ENCODE results near the gene IGSF9B. TPM values are rescaled to one million over a fixed set of nuclear protein-coding genes. Genes with fewer than 3 reads are reported as not detected.

The IGSF9B gene
- total and polyA plus RNA-seq, 5 experiments from 2014 or later = 0.35 to 16.1 (median 2.2) TPM

GRCh38 chr11:133938166-133938565, 18.6 kb downstream of the IGSF9B start:
- H3K36me3 Mint-ChIP-seq = peaks cover 0 to 35% (median 4%) of the 10 kb centered on the region in 3 donors
- DNase-seq (no peak), ATAC-seq (no peak)
- H3K9me3 Mint-ChIP-seq = no peaks in the 10 kb centered on the region
- peaks cover 0 to 16% (median 6%) of the 10 kb centered on the region in 4 donors for H3K4me1 Mint-ChIP-seq
- H3K27me3 Mint-ChIP-seq = no peaks in the 10 kb centered on the region
- H3K4me3 Mint-ChIP-seq = no peak overlapping the region
- POLR2A ChIA-PET = no interaction called here
- H3K27ac Mint-ChIP-seq = no peak overlapping the region

DNA sequence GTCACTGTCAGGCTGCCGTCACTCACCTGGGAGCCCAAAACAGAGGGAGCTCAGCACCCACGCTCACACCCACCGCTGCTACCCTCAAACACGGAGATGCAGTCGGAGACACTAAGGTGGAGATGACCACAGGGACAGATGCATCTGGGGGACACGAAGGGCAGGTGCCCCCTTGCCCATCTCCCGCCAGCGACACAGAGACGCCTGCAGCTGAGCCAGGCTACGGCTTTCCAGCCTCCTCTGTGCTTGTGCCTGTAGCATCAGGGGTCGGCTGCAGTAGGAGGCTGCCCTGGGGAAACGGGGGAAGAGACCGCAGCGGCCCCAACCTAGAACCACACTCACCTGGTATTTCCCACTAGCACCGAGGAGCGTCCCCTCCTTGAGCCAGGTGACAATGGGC, 19.3 kb downstream of the IGSF9B start:
- Mint-ChIP-seq H3K27me3 (no peaks in the 10 kb centered on the region), H3K9me3 (no peaks in the 10 kb centered on the region), H3K4me1 (peaks cover 0 to 16% (median 2%) of the 10 kb centered on the region in 4 donors), H3K36me3 (peaks cover 0 to 35% (median 4%) of the 10 kb centered on the region in 3 donors), H3K4me3 (no peak overlapping the region), H3K27ac (no peak overlapping the region)
- DNase-seq = no peak
- no peak for ATAC-seq
- POLR2A ChIA-PET = no interaction called here

GRCh38 chr11:133937015-133937414, 19.8 kb downstream of the IGSF9B start:
- no peak overlapping the region for H3K4me3 Mint-ChIP-seq
- ATAC-seq (no peak), DNase-seq (no peak)
- POLR2A ChIA-PET = no interaction called here
- no peaks in the 10 kb centered on the region for H3K27me3 Mint-ChIP-seq
- peaks cover 0 to 15% (median 1%) of the 10 kb centered on the region in 4 donors for H3K4me1 Mint-ChIP-seq
- no peak overlapping the region for H3K27ac Mint-ChIP-seq
- H3K36me3 Mint-ChIP-seq = peaks cover 0 to 36% (median 4%) of the 10 kb centered on the region in 3 donors
- no peaks in the 10 kb centered on the region for H3K9me3 Mint-ChIP-seq

DNA sequence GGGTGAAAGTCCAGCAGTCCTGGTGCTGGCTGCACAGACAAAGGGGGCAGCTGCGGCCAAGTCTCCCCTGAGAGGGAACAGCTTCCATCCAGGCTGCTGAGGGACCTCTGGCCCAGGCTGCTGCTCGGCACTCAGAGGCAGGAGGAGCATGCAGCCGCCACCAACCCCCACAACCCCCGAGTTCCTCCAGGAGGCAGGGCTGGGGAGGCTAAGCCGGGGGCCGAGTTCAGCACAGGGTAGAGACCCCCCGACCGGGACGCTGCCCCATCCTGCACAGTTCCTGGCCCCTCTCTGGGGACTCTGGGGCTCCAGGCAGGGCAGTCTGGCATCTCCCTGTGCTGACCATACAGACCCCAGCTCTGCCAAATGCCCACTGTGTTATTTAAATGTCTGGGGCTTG, 20.2 kb downstream of the IGSF9B start:
- DNase-seq (no peak), ATAC-seq (no peak)
- Mint-ChIP-seq H3K4me1 (peaks cover 0 to 11% (median 0%) of the 10 kb centered on the region in 4 donors), H3K4me3 (no peak overlapping the region), H3K9me3 (no peaks in the 10 kb centered on the region), H3K27ac (no peak overlapping the region), H3K36me3 (peaks cover 0 to 31% (median 3%) of the 10 kb centered on the region in 3 donors), H3K27me3 (no peaks in the 10 kb centered on the region)
- POLR2A ChIA-PET = no interaction called here

- Mint-ChIP-seq H3K9me3 (no peaks in the 10 kb centered on the region), H3K27me3 (no peaks in the 10 kb centered on the region), H3K4me3 (no peak overlapping the region), H3K4me1 (peaks cover 0 to 10% (median 0%) of the 10 kb centered on the region in 4 donors), H3K36me3 (peaks cover 0 to 28% (median 2%) of the 10 kb centered on the region in 3 donors), H3K27ac (no peak overlapping the region)
- POLR2A ChIA-PET = no interaction called here
- no peak for ATAC-seq
- no peak for DNase-seq
These were observed 20.6 kb downstream of the IGSF9B start for GRCh38 chr11:133936136-133936535.

DNA sequence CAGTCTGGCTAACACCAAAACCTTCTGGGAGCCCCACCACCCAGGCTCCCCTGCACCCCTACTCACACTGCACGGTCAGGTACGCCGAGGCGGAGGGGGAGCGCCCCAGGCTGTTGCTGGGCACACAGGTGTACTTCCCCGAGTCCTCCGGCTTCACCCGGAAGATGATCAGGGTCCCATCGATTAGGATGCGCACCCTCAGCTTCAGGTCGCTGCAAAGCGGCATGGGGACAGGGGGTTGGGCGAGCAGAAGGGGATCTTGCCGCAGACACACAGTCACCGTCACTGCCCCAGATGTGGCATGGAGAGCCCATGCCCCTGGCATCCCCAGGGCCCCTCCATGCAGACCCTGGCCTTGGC, 21.2 kb downstream of the IGSF9B start:
- Mint-ChIP-seq H3K36me3 (peaks cover 0 to 28% (median 2%) of the 10 kb centered on the region in 3 donors), H3K4me1 (peaks cover 0 to 10% (median 0%) of the 10 kb centered on the region in 4 donors), H3K9me3 (no peaks in the 10 kb centered on the region), H3K4me3 (no peak overlapping the region), H3K27me3 (no peaks in the 10 kb centered on the region), H3K27ac (no peak overlapping the region)
- ATAC-seq = no peak
- no peak for DNase-seq
- POLR2A ChIA-PET = interaction anchor here (0.6 kb wide), 1 partner anchor 111 kb away, joined by 3 read pairs; no protein-coding TSS in a partner anchor

- Mint-ChIP-seq H3K4me3 (no peak overlapping the region), H3K36me3 (peaks cover 0 to 28% (median 2%) of the 10 kb centered on the region in 3 donors), H3K27ac (peak overlapping the region in 2 of 10 donors; percentile 56 to 63), H3K9me3 (no peaks in the 10 kb centered on the region), H3K4me1 (peaks cover 0 to 10% (median 0%) of the 10 kb centered on the region in 4 donors), H3K27me3 (no peaks in the 10 kb centered on the region)
- POLR2A ChIA-PET = interaction anchor here (0.6 kb wide), 1 partner anchor 112 kb away, joined by 3 read pairs; no protein-coding TSS in a partner anchor
- ATAC-seq (no peak), DNase-seq (no peak)
These were observed 21.9 kb downstream of the IGSF9B start for GRCh38 chr11:133934599-133935550.

DNA sequence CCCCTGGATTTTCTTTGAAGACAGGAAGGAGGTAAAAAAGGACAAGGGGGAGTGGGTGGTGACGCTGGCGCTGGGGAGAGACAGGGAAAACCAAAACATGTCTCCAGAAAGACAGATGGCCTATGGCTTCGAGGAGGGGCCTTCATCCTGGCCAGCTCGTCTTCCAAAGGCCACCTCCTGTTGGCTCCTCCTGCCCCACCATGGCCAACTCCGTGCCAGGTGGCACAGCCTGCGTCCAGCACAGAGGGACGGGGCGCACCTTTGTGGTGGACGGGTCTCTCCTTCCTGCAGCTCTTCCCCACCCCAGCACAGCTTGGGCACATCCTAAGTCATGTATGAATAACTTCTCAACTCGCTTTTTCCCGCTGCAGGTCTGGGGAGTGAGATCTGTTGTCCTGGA, 22.7 kb downstream of the IGSF9B start:
- peaks cover under 1 to 7% (median 3%) of the 10 kb centered on the region in 4 donors for H3K4me1 Mint-ChIP-seq
- peak overlapping the region in 4 of 10 donors; percentile 56 to 83 (median 72) for H3K27ac Mint-ChIP-seq
- no peak for ATAC-seq

DNA sequence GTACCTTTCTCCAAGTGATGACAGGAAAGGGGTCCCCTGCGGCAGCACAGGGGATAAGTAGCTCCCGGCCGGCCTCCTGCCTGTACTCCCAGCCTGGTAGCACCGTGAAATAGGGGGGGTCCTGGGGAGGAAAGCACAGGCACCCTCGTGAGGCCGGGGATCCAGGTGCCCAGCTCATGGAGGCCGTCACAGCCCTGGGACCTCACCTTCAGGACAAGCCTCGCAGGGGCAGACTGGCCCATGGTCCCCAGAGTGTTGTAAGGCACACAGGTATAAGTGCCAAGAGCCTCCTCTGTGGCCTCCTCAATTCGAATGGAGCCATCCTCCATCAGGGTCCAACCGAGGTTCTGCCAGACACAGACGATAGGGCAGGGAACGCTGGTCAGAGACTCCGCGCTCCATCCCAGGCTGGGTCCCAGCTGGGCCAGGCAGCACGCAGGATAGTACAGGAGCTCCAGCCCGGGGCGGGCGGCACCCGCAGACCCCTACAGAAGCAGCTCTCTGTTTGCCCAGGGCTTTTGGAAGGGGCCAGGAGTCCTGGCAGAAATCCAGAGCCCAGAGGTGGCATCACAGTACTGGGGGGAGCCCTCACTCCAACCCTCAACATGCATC, 25.2 kb downstream of the IGSF9B start:
- H3K27ac Mint-ChIP-seq = peak overlapping the region in 2 of 10 donors; percentile 76 to 86
- H3K9me3 Mint-ChIP-seq = no peaks in the 10 kb centered on the region
- peaks cover 13 to 19% (median 18%) of the 10 kb centered on the region in 4 donors for H3K4me1 Mint-ChIP-seq
- ATAC-seq = no peak
- DNase-seq = no peak
- no peaks in the 10 kb centered on the region for H3K27me3 Mint-ChIP-seq
- H3K4me3 Mint-ChIP-seq = no peak overlapping the region
- POLR2A ChIA-PET = no interaction called here
- peaks cover 0 to 13% (median 0%) of the 10 kb centered on the region in 3 donors for H3K36me3 Mint-ChIP-seq

More for the DNA sequence above, 22.7 kb downstream of the IGSF9B start:
- DNase-seq = no peak
- POLR2A ChIA-PET = no interaction called here
- H3K4me3 Mint-ChIP-seq = no peak overlapping the region
- no peaks in the 10 kb centered on the region for H3K9me3 Mint-ChIP-seq
- no peaks in the 10 kb centered on the region for H3K27me3 Mint-ChIP-seq
- peaks cover 0 to 26% (median 2%) of the 10 kb centered on the region in 3 donors for H3K36me3 Mint-ChIP-seq

GRCh38 chr11:133930767-133931448, 25.9 kb downstream of the IGSF9B start:
- peaks cover 0 to 13% (median under 1%) of the 10 kb centered on the region in 3 donors for H3K36me3 Mint-ChIP-seq
- H3K4me3 Mint-ChIP-seq = no peak overlapping the region
- no peaks in the 10 kb centered on the region for H3K27me3 Mint-ChIP-seq
- ATAC-seq (no peak), DNase-seq (no peak)
- peaks cover 13 to 19% (median 18%) of the 10 kb centered on the region in 4 donors for H3K4me1 Mint-ChIP-seq
- peak overlapping the region in 1 of 10 donors; percentile 27 for H3K27ac Mint-ChIP-seq
- no peaks in the 10 kb centered on the region for H3K9me3 Mint-ChIP-seq
- POLR2A ChIA-PET = no interaction called here

GRCh38 chr11:133930053-133930766, 26.6 kb downstream of the IGSF9B start:
- H3K27me3 Mint-ChIP-seq = no peaks in the 10 kb centered on the region
- H3K4me1 Mint-ChIP-seq = peaks cover 13 to 19% (median 18%) of the 10 kb centered on the region in 4 donors
- no peaks in the 10 kb centered on the region for H3K9me3 Mint-ChIP-seq
- POLR2A ChIA-PET = no interaction called here
- H3K36me3 Mint-ChIP-seq = peaks cover 0 to 15% (median 2%) of the 10 kb centered on the region in 3 donors
- H3K27ac Mint-ChIP-seq = peak overlapping the region in 2 of 10 donors; percentile 27 to 68
- ATAC-seq (no peak), DNase-seq (no peak)
- no peak overlapping the region for H3K4me3 Mint-ChIP-seq

- no peak for ATAC-seq
- no peak overlapping the region for H3K4me3 Mint-ChIP-seq
- peaks cover 11 to 19% (median 18%) of the 10 kb centered on the region in 4 donors for H3K4me1 Mint-ChIP-seq
- H3K27ac Mint-ChIP-seq = peak overlapping the region in 2 of 10 donors; percentile 11 to 68
- peaks cover 0 to 15% (median 4%) of the 10 kb centered on the region in 3 donors for H3K36me3 Mint-ChIP-seq
- POLR2A ChIA-PET = no interaction called here
- no peak for DNase-seq
- no peaks in the 10 kb centered on the region for H3K27me3 Mint-ChIP-seq
- H3K9me3 Mint-ChIP-seq = no peaks in the 10 kb centered on the region
These were observed 27.2 kb downstream of the IGSF9B start for GRCh38 chr11:133929401-133930052.

Data from naive thymus-derived CD8-positive, alpha-beta T cell (primary cell).